B cell (primary cell): ENCODE measurements around the gene CCDC121. TPM values are rescaled to one million over a fixed set of nuclear protein-coding genes. Genes with fewer than 3 reads are reported as not detected.

Experiments used
- ATAC-seq: fragments of 200-7000 bp; cut with Tn5 transposase; one replicate; pipeline ENCODE4 v1.10.0; 2021; ENCODE audit warnings: low read depth, mild to moderate bottlenecking, moderate number of reproducible peaks, moderate library complexity
- CTCF ChIA-PET: fragments of 350-600 bp; sonication (Branson Sonifier 250); formaldehyde crosslinking; loops from one replicate; lab custom pipeline; 2021; ENCODE audit warnings: antibody characterized with exemption, inconsistent platforms; lab: Charles Lee
- POLR2A ChIA-PET: fragments of 350-600 bp; sonication (Branson Sonifier 250); formaldehyde crosslinking; loops from one replicate; lab custom pipeline; 2021; ENCODE audit warnings: antibody characterized with exemption; lab: Charles Lee
- DNase-seq: peaks from one replicate; pipeline ENCODE4 v3.0.0; 2013
- H2AFZ ChIP-seq: 2 replicates; pipeline ENCODE4 v1.6.1; 2012; ENCODE audit warnings: mild to moderate bottlenecking, low read depth, low read length; ENCODE audit not compliant: insufficient read depth, poor library complexity, severe bottlenecking
- H3K27ac ChIP-seq, 2 donors: 1 replicate in 1 of 2; 2 replicates in 1 of 2; pipeline ENCODE4 v1.5.1; 2012 to 2013; ENCODE audit warnings: low read length in 2 of 2, mild to moderate bottlenecking in 2 of 2, moderate library complexity in 1 of 2
- H3K27me3 ChIP-seq, 4 experiments: fragments of 200-600 bp in 1 of 4; sonication (generic) in 1 of 4; replicated peaks in 1 of 4; 1 replicate in 2 of 4; 2 replicates in 2 of 4; pipeline versions ENCODE4 v1.6.1 to v1.7.0; 2013 to 2016; ENCODE audit warnings: low read length in 3 of 4, mild to moderate bottlenecking in 2 of 4, mixed read lengths in 1 of 4, moderate library complexity in 1 of 4; ENCODE audit not compliant: insufficient read depth in 4 of 4, control insufficient read depth in 3 of 4; ENCODE audit errors: control extremely low read depth in 1 of 4
- H3K36me3 ChIP-seq, 2 experiments: replicated peaks in 1 of 2; 1 replicate in 1 of 2; 2 replicates in 1 of 2; pipeline versions ENCODE4 v1.6.1 to v1.7.1; 2013; ENCODE audit warnings: low read length in 1 of 2; ENCODE audit not compliant: insufficient read depth in 2 of 2, control insufficient read depth in 1 of 2; ENCODE audit errors: control extremely low read depth in 1 of 2, extremely low read depth in 1 of 2
- H3K4me1 ChIP-seq, 2 donors: fragments of 200-600 bp in 1 of 2; sonication (generic) in 1 of 2; 1 replicate in 1 of 2; 2 replicates in 1 of 2; pipeline versions ENCODE4 v1.5.1 to v1.6.1; 2013 to 2017; ENCODE audit warnings: low read length in 2 of 2; ENCODE audit not compliant: control insufficient read depth in 2 of 2, insufficient read depth in 2 of 2
- H3K4me2 ChIP-seq: replicated peaks from 2 replicates; pipeline ENCODE3; 2012; ENCODE audit warnings: mild to moderate bottlenecking, low read depth, low read length; ENCODE audit not compliant: poor library complexity, severe bottlenecking
- H3K4me3 ChIP-seq, 5 experiments: fragments of 200-600 bp in 1 of 5; sonication (generic) in 1 of 5; 1 replicate in 3 of 5; 2 replicates in 2 of 5; pipeline versions ENCODE4 v1.5.1 to v1.7.0; 2011 to 2016; ENCODE audit warnings: low read length in 4 of 5, mild to moderate bottlenecking in 4 of 5, low read depth in 2 of 5, control low read depth in 1 of 5, moderate library complexity in 1 of 5; ENCODE audit not compliant: insufficient read depth in 1 of 5; ENCODE audit errors: control extremely low read depth in 1 of 5, extremely low read depth in 1 of 5
- H3K79me2 ChIP-seq: fragments of 200-600 bp; sonication (generic); one replicate; pipeline ENCODE4 v1.6.0; 2016; ENCODE audit warnings: low read length; ENCODE audit not compliant: control insufficient read depth, insufficient read depth
- H3K9ac ChIP-seq: fragments of 200-600 bp; sonication (generic); 2 replicates; pipeline ENCODE4 v1.6.1; 2017; ENCODE audit warnings: mild to moderate bottlenecking, low read length, moderate library complexity
- H3K9me3 ChIP-seq, 3 donors: one replicate each; pipeline versions ENCODE4 v1.6.1 to v1.7.1; 2013; ENCODE audit warnings: low read length in 2 of 3; ENCODE audit not compliant: control insufficient read depth in 2 of 3, insufficient read depth in 1 of 3; ENCODE audit errors: control extremely low read depth in 1 of 3
- H4K20me1 ChIP-seq: 2 replicates; pipeline ENCODE4 v1.6.0; 2012; ENCODE audit warnings: mild to moderate bottlenecking, low read length; ENCODE audit not compliant: insufficient read depth, control insufficient read depth, poor library complexity, severe bottlenecking
- H3K27ac Mint-ChIP-seq: one replicate; pipeline ENCODE4 v1.8.0; 2021; ENCODE audit warnings: mixed read lengths
- H3K27me3 Mint-ChIP-seq: one replicate; pipeline ENCODE4 v1.8.0; 2021; ENCODE audit warnings: mixed read lengths
- H3K4me1 Mint-ChIP-seq: one replicate; pipeline ENCODE4 v1.8.0; 2021; ENCODE audit warnings: mixed read lengths
- H3K4me3 Mint-ChIP-seq: one replicate; pipeline ENCODE4 v1.8.0; 2021; ENCODE audit warnings: mixed read lengths
- H3K9me3 Mint-ChIP-seq: one replicate; pipeline ENCODE4 v1.8.0; 2022; ENCODE audit warnings: mixed read lengths; ENCODE audit not compliant: insufficient read depth
- EZH2 ChIP-seq: IDR thresholded peaks from 2 replicates; pipeline ENCODE4 v1.6.1; 2012; ENCODE audit warnings: borderline replicate concordance, low read depth, mild to moderate bottlenecking, moderate library complexity, low read length; ENCODE audit not compliant: insufficient read depth, poor library complexity, severe bottlenecking
- WGBS: methylation state at CpG from one replicate; pipeline ENCODE4 v1.1.5; 2013; ENCODE audit warnings: missing lambda C conversion rate; ENCODE audit not compliant: insufficient coverage; 5-methylcytosine and 5-hydroxymethylcytosine counted together
- intact Hi-C: fragments of 100-400 bp; cut with micrococcal nuclease; formaldehyde crosslinking; loops from one replicate; pipeline ENCODE4 v1.10.0; 2022
- polyA minus RNA-seq: library from RNA; depleted of rRNA, polyadenylated mRNA; stranded (reverse); fragments of >200 nt; gene quantifications from 2 replicates; pipeline ENCODE4 v1.2.3, GENCODE V29; 2012
- polyA plus RNA-seq: library from polyadenylated mRNA; depleted of rRNA; stranded (reverse); fragments of >200 nt; gene quantifications from 2 replicates; pipeline ENCODE4 v1.2.3, GENCODE V29; 2012
- total RNA-seq, 2 donors: library from RNA; stranded (reverse); fragments of 120-200 nt in 1 of 2; gene quantifications; 1 replicate in 1 of 2; 2 replicates in 1 of 2; pipeline versions ENCODE4 v1.2.3 to v1.2.4, GENCODE V29; 2013 to 2022
- TF ChIP-seq, protein P1 (sequence below): fragments of 200-600 bp; IDR thresholded peaks from one replicate; pipeline ENCODE4 v1.8.0; 2022; ENCODE audit warnings: antibody characterized with exemption, mild to moderate bottlenecking

CCDC121 gene, protein sequence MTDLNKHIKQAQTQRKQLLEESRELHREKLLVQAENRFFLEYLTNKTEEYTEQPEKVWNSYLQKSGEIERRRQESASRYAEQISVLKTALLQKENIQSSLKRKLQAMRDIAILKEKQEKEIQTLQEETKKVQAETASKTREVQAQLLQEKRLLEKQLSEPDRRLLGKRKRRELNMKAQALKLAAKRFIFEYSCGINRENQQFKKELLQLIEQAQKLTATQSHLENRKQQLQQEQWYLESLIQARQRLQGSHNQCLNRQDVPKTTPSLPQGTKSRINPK
- total RNA-seq = 1.3 and 2.2 TPM in 2 replicates
- total RNA-seq (2013) = 5.6 TPM
- 0.65 and 0.95 TPM in 2 replicates for polyA plus RNA-seq
- 1.5 and 5.1 TPM in 2 replicates for polyA minus RNA-seq

DNA sequence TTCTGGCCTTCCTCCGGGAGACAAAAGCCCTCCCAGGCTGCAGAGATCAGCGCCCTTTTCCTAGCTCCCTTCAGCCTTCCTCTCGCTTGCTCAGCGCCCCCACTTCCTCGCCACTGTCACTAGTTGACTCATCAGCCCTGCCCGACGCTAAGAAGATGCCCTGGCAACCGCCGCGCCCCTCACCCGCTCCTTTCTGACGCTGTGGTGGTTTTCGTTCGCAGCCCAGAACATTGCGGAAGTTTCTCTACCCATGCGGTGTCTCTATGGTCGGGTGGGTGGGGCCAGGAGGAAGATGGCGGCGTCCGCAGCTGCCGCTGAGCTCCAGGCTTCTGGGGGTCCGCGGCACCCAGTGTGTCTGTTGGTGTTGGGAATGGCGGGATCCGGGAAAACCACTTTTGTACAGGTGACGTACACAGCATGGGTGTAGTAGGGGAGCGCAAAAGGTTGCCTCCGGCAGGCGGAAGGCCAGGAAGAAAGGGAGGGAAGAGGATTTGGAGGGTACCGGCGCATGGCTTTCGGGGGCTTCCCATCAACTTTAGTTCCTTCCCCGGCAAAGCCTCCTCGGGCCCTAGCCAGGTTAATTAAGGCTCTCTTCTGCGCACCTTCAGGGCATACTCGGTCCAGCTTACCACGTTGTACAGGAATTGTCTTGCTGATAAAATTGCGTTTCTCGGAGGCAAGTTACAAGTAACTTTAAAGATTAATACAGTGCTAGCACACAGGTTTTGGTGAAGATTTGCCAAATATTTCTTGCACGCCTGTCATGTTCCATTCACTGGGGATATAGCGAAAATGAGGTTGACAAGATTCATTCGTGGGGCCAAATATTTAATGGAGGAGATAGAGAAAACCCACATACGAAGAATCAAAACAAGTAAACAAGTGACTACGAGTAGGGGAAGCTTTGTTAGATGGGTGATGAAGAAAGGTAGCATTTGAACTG, at the start of gene CCDC121, which contains the start of gene GPN1:
Gene CCDC121, minus strand, starts transcription at position 246 of the 943 bp plus-strand sequence. CDS start 1,213 bp downstream, outside the sequence.
Gene GPN1, plus strand, starts transcription at position 284 of the 943 bp plus-strand sequence. Its CDS starts 9 bp downstream, at position 293.
- CTCF ChIA-PET = interaction anchor here (1.1 kb wide), 2 partner anchors 326 to 558 kb away, joined by 3 read pairs; partner anchors contain the start of gene OST4
- H3K4me2 ChIP-seq = peak within 1 kb of the TSS; percentile 78
- H3K4me1 ChIP-seq = peaks cover 10 to 17% of the 10 kb centered on the region in 2 donors
- H3K9me3 ChIP-seq = no peaks in the 10 kb centered on the region
- peak within 1 kb of the TSS; percentile 70 to 83 for H3K27ac ChIP-seq
- ATAC-seq = peak; percentile 100
- H3K36me3 ChIP-seq = peaks cover 0 to 30% of the 10 kb centered on the region in 2 experiments
- H3K9ac ChIP-seq = peak within 1 kb of the TSS; percentile 83
- under 1% methylated on average over 34 of the region's 44 CpGs for WGBS
- POLR2A ChIA-PET = interaction anchor here (0.6 to 1.6 kb wide), 6 partner anchors 35 to 548 kb away, joined by 3 to 6 read pairs (median 4); partner anchors contain the start of genes PPM1G, SLC4A1AP, SUPT7L and ZNF512
- H3K9me3 Mint-ChIP-seq = no peaks in the 10 kb centered on the region
- no peak for TF ChIP-seq EZH2
- TF ChIP-seq, protein P1, sequence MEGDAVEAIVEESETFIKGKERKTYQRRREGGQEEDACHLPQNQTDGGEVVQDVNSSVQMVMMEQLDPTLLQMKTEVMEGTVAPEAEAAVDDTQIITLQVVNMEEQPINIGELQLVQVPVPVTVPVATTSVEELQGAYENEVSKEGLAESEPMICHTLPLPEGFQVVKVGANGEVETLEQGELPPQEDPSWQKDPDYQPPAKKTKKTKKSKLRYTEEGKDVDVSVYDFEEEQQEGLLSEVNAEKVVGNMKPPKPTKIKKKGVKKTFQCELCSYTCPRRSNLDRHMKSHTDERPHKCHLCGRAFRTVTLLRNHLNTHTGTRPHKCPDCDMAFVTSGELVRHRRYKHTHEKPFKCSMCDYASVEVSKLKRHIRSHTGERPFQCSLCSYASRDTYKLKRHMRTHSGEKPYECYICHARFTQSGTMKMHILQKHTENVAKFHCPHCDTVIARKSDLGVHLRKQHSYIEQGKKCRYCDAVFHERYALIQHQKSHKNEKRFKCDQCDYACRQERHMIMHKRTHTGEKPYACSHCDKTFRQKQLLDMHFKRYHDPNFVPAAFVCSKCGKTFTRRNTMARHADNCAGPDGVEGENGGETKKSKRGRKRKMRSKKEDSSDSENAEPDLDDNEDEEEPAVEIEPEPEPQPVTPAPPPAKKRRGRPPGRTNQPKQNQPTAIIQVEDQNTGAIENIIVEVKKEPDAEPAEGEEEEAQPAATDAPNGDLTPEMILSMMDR = no peak
- intact Hi-C loops = loop anchor here (1.0 to 5.0 kb wide), 8 partner anchors 34 to 258 kb away; partner anchors contain the start of genes EIF2B4, IFT172, NRBP1 and PPM1G
- no peaks in the 10 kb centered on the region for H4K20me1 ChIP-seq
- H3K27me3 ChIP-seq = no peaks in the 10 kb centered on the region
- H3K4me1 Mint-ChIP-seq = peaks cover 24% of the 10 kb centered on the region
- H3K79me2 ChIP-seq = peaks cover 29% of the 10 kb centered on the region
- H3K4me3 Mint-ChIP-seq = no peak within 1 kb of the TSS
- DNase-seq = peak; percentile 94
- H2AFZ ChIP-seq = peak within 1 kb of the TSS; percentile 88
- H3K27me3 Mint-ChIP-seq = no peaks in the 10 kb centered on the region
- peak within 1 kb of the TSS; percentile 51 for H3K27ac Mint-ChIP-seq
- H3K4me3 ChIP-seq = peak within 1 kb of the TSS; percentile 83 to 98 (median 91)
